Keratinocyte (primary cell): ENCODE data around the gene NIPA2. TPM values are rescaled to one million over a fixed set of nuclear protein-coding genes. Genes with fewer than 3 reads are reported as not detected.

Experiments used
- DNase-seq: peaks from one replicate; pipeline ENCODE4 v3.0.0-alpha.2; 2011; ENCODE audit warnings: low read depth, missing footprints, low spot score
- FAIRE-seq: peaks from 2 replicates; lab custom pipeline; 2011; peaks lifted over from hg19 to GRCh38; lab: Jason Lieb, UNC
- H2AFZ ChIP-seq: 2 replicates; pipeline ENCODE4 v1.6.0; 2012; ENCODE audit warnings: low read length, control low read depth, inconsistent platforms; ENCODE audit not compliant: control insufficient read depth
- H3K27ac ChIP-seq: 2 replicates; pipeline ENCODE4 v1.5.1; 2011; ENCODE audit warnings: low read length; ENCODE audit not compliant: control insufficient read depth, insufficient read depth
- H3K27me3 ChIP-seq: 3 replicates; pipeline ENCODE4 v1.6.0; 2011; ENCODE audit warnings: low read length; ENCODE audit not compliant: control insufficient read depth, insufficient read depth; ENCODE audit errors: extremely low read depth
- H3K36me3 ChIP-seq, 2 experiments: 2 replicates in 1 of 2; 3 replicates in 1 of 2; pipeline ENCODE4 v1.5.1; 2011; ENCODE audit warnings: low read length in 2 of 2, mild to moderate bottlenecking in 1 of 2; ENCODE audit not compliant: control insufficient read depth in 2 of 2, insufficient read depth in 2 of 2; ENCODE audit errors: extremely low read depth in 1 of 2
- H3K4me1 ChIP-seq: 3 replicates; pipeline ENCODE4 v1.5.1; 2011; ENCODE audit warnings: low read length; ENCODE audit not compliant: control insufficient read depth, insufficient read depth; ENCODE audit errors: extremely low read depth
- H3K4me2 ChIP-seq: 3 replicates; pipeline ENCODE4 v1.6.0; 2011; ENCODE audit warnings: low read depth, low read length; ENCODE audit not compliant: control insufficient read depth, insufficient read depth; ENCODE audit errors: extremely low read depth
- H3K4me3 ChIP-seq, 3 experiments: fragments of 200-600 bp in 1 of 3; sonication (generic) in 1 of 3; 2 replicates in 2 of 3; 3 replicates in 1 of 3; pipeline ENCODE4 v1.5.1; 2011 to 2016; ENCODE audit warnings: low read length in 3 of 3, mild to moderate bottlenecking in 3 of 3, control low read depth in 2 of 3, inconsistent platforms in 1 of 3, low read depth in 1 of 3, mixed read lengths in 1 of 3, mixed run types in 1 of 3, moderate library complexity in 1 of 3; ENCODE audit not compliant: control insufficient read depth in 2 of 3, insufficient read depth in 2 of 3; ENCODE audit errors: extremely low read depth in 1 of 3
- H3K79me2 ChIP-seq: 2 replicates; pipeline ENCODE4 v1.6.0; 2012; ENCODE audit warnings: low read length; ENCODE audit not compliant: control insufficient read depth, insufficient read depth
- H3K9ac ChIP-seq: 3 replicates; pipeline ENCODE4 v1.6.0; 2011; ENCODE audit warnings: low read length; ENCODE audit not compliant: control insufficient read depth, insufficient read depth; ENCODE audit errors: extremely low read depth
- H3K9me1 ChIP-seq: 3 replicates; pipeline ENCODE4 v1.6.0; 2011; ENCODE audit warnings: low read length; ENCODE audit not compliant: control insufficient read depth, insufficient read depth; ENCODE audit errors: extremely low read depth
- H3K9me3 ChIP-seq: 2 replicates; pipeline ENCODE4 v1.5.1; 2012; ENCODE audit warnings: low read depth, low read length; ENCODE audit not compliant: control insufficient read depth
- H4K20me1 ChIP-seq: 3 replicates; pipeline ENCODE4 v1.6.0; 2011; ENCODE audit warnings: low read length; ENCODE audit not compliant: control insufficient read depth, insufficient read depth; ENCODE audit errors: extremely low read depth
- CTCF ChIP-seq, 3 experiments: IDR thresholded peaks in 1 of 3; conservative IDR thresholded peaks in 1 of 3; optimal IDR thresholded peaks in 1 of 3; 2 replicates in 2 of 3; 3 replicates in 1 of 3; pipeline versions ENCODE3 to v1.5.1; 2011; ENCODE audit warnings: low read length in 3 of 3, mild to moderate bottlenecking in 3 of 3, moderate library complexity in 2 of 3, control low read depth in 1 of 3, inconsistent platforms in 1 of 3; ENCODE audit not compliant: insufficient read depth in 2 of 3; ENCODE audit errors: extremely low read depth in 1 of 3
- EZH2 ChIP-seq: IDR thresholded peaks from one replicate; pipeline ENCODE4 v1.6.1; 2012; ENCODE audit warnings: inconsistent platforms, mild to moderate bottlenecking, low read length, moderate library complexity
- dilution Hi-C: fragments of 300-500 bp; cut with MboI; formaldehyde crosslinking; loops from one replicate; pipeline ENCODE4 v1.7.0; 2020; ENCODE audit warnings: low sequenced_read_pairs; ENCODE audit not compliant: extremely low pct_ligation_motif_present
- polyA plus RNA-seq, 5 experiments: library from polyadenylated mRNA; depleted of rRNA in 3 of 5; stranded (reverse) in 3 of 5; stranded (forward) in 1 of 5; unstranded in 1 of 5; fragments of >200 nt; gene quantifications; 1 replicate in 1 of 5; 2 replicates in 3 of 5; 3 replicates in 1 of 5; pipeline versions ENCODE4 v1.2.1 to v1.2.3, GENCODE V29; 2011 to 2012; ENCODE audit warnings: missing spikeins in 2 of 5, low read depth in 1 of 5, low replicate concordance in 1 of 5

Gene NIPA2
- polyA plus RNA-seq, 1 donor (not counting 4 experiments of a cell fraction or from before 2014, with no cell fraction given): 81.2 TPM

- Histone ChIP-seq H3K27ac (no peak overlapping the region), H3K36me3 (peaks cover 20 to 44% of the 10 kb centered on the region in 2 experiments), H2AFZ (no peak overlapping the region), H3K4me2 (no peak overlapping the region), H4K20me1 (no peaks in the 10 kb centered on the region), H3K9me3 (no peaks in the 10 kb centered on the region), H3K9ac (no peak overlapping the region), H3K4me3 (no peak overlapping the region), H3K27me3 (no peaks in the 10 kb centered on the region), H3K9me1 (no peaks in the 10 kb centered on the region), H3K79me2 (no peaks in the 10 kb centered on the region), H3K4me1 (no peaks in the 10 kb centered on the region)
- dilution Hi-C loops: no loop called here
- DNase-seq (no peak), FAIRE-seq (no peak)
- TF ChIP-seq CTCF (optimal IDR thresholded peaks at IDR 0.05 in 1 of 3, IDR thresholded peaks at IDR 0.05 in 1 of 3, conservative IDR thresholded peaks at IDR 0.05 in 1 of 3; ENCODE audit: extremely low read depth in 1 of 3, insufficient read depth in 2 of 3, low read length in 3 of 3): no peak
- no peak for TF ChIP-seq EZH2
Observed at GRCh38 chr15:22874256-22874655, 35.8 kb downstream of the NIPA2 start.

- dilution Hi-C loops: no loop called here
- Histone ChIP-seq H3K79me2 (no peaks in the 10 kb centered on the region), H3K4me3 (no peak overlapping the region), H3K27ac (no peak overlapping the region), H3K27me3 (no peaks in the 10 kb centered on the region), H3K4me1 (no peaks in the 10 kb centered on the region), H3K9me1 (no peaks in the 10 kb centered on the region), H3K9ac (no peak overlapping the region), H3K9me3 (no peaks in the 10 kb centered on the region), H4K20me1 (no peaks in the 10 kb centered on the region), H3K36me3 (peaks cover 16 to 41% of the 10 kb centered on the region in 2 experiments), H3K4me2 (no peak overlapping the region), H2AFZ (no peak overlapping the region)
- FAIRE-seq (no peak), DNase-seq (no peak)
- TF ChIP-seq EZH2 (no peak), CTCF (optimal IDR thresholded peaks at IDR 0.05 in 1 of 3, IDR thresholded peaks at IDR 0.05 in 1 of 3, conservative IDR thresholded peaks at IDR 0.05 in 1 of 3; ENCODE audit: extremely low read depth in 1 of 3, insufficient read depth in 2 of 3, low read length in 3 of 3) (no peak)
Observed at GRCh38 chr15:22874966-22875365, 36.5 kb downstream of the NIPA2 start.
